Right atrium auricular region (tissue), 2 donors: ENCODE results near the gene ARHGAP31. TPM values are rescaled to one million over a fixed set of nuclear protein-coding genes. Genes with fewer than 3 reads are reported as not detected.
"Not testable (repeated sequence)": the region's sequence is repeated elsewhere in the genome, so short reads cannot be mapped to it uniquely, and the experiment has no call there.

Source experiments
- DNase-seq: peaks from one replicate; pipeline ENCODE4 v3.0.0-alpha.2; 2019; ENCODE audit warnings: low spot score
- H3K27ac ChIP-seq, 2 donors: fragments of 200-600 bp; sonication (generic); 1 replicate in 1 of 2; 2 replicates in 1 of 2; pipeline ENCODE4 v1.5.1; 2016 to 2019
- H3K27me3 ChIP-seq, 2 donors: fragments of 200-600 bp; sonication (generic); one replicate each; pipeline versions ENCODE4 v1.5.1 to v1.6.0; 2017 to 2019
- H3K36me3 ChIP-seq: fragments of 200-600 bp; sonication (generic); one replicate; pipeline ENCODE4 v1.5.1; 2016
- H3K4me1 ChIP-seq, 2 donors: fragments of 200-600 bp; sonication (generic); one replicate each; pipeline versions ENCODE4 v1.5.1 to v1.6.0; 2017 to 2019
- H3K4me3 ChIP-seq, 2 donors: fragments of 200-600 bp; sonication (generic); 1 replicate in 1 of 2; 2 replicates in 1 of 2; pipeline ENCODE4 v1.5.1; 2017 to 2019; ENCODE audit warnings: mild to moderate bottlenecking in 1 of 2, moderate library complexity in 1 of 2
- H3K9me3 ChIP-seq, 2 donors: fragments of 200-600 bp; sonication (generic); one replicate each; pipeline ENCODE4 v1.5.1; 2019
- CTCF ChIP-seq, 2 donors: fragments of 200-600 bp; sonication (generic); IDR thresholded peaks; one replicate each; pipeline ENCODE4 v1.5.1; 2019; ENCODE audit warnings: antibody characterized with exemption in 2 of 2
- total RNA-seq, 2 donors: library from RNA; depleted of rRNA; stranded (reverse); fragments of >200 nt; gene quantifications; one replicate each; pipeline ENCODE4 v1.1.0, GENCODE V29; 2016

The ARHGAP31 gene
- total RNA-seq, 2 donors from 2014 or later: 29.9 to 33.1 TPM

- TF ChIP-seq CTCF (IDR thresholded peaks at IDR 0.05): peak in 1 of 2 donors; percentile 56
- Histone ChIP-seq H3K27me3 (no peaks in the 10 kb centered on the region), H3K36me3 (no peaks in the 10 kb centered on the region), H3K4me3 (no peak overlapping the region), H3K9me3 (no peaks in the 10 kb centered on the region), H3K27ac (peak overlapping the region; percentile 18 to 38), H3K4me1 (peaks cover 0 to 65% of the 10 kb centered on the region in 2 donors)
- no peak for DNase-seq
These were observed 58.8 kb downstream of the ARHGAP31 start for GRCh38 chr3:119352863-119353527.

- H3K4me3 ChIP-seq, DNase-seq, H3K27me3 ChIP-seq, H3K36me3 ChIP-seq, H3K27ac ChIP-seq, H3K9me3 ChIP-seq: not testable (repeated sequence)
- peaks cover 0 to 63% of the 10 kb centered on the region in 2 donors for H3K4me1 ChIP-seq
These were observed 61.4 kb downstream of the ARHGAP31 start for GRCh38 chr3:119355608-119356007.

- DNase-seq: no peak
- no peaks in the 10 kb centered on the region for H3K9me3 ChIP-seq
- no peaks in the 10 kb centered on the region for H3K27me3 ChIP-seq
- H3K4me1 ChIP-seq: peaks cover 0 to 58% of the 10 kb centered on the region in 2 donors
- H3K36me3 ChIP-seq: no peaks in the 10 kb centered on the region
- H3K4me3 ChIP-seq: no peak overlapping the region
- no peak for TF ChIP-seq CTCF (IDR thresholded peaks at IDR 0.05)
- peak overlapping the region in 1 of 2 donors; percentile 30 for H3K27ac ChIP-seq
These were observed 62.5 kb downstream of the ARHGAP31 start for GRCh38 chr3:119356646-119357045.

- no peak for DNase-seq
- H3K27me3 ChIP-seq: no peaks in the 10 kb centered on the region
- H3K4me3 ChIP-seq: no peak overlapping the region
- no peak for TF ChIP-seq CTCF (IDR thresholded peaks at IDR 0.05)
- H3K36me3 ChIP-seq: no peaks in the 10 kb centered on the region
- no peaks in the 10 kb centered on the region for H3K9me3 ChIP-seq
- H3K27ac ChIP-seq: peak overlapping the region; percentile 30 to 39
- H3K4me1 ChIP-seq: peaks cover 0 to 53% of the 10 kb centered on the region in 2 donors
These were observed 63.0 kb downstream of the ARHGAP31 start for GRCh38 chr3:119357190-119357589.

GRCh38 chr3:119359476-119360326, 65.5 kb downstream of the ARHGAP31 start:
- Histone ChIP-seq H3K27me3 (no peaks in the 10 kb centered on the region), H3K4me3 (no peak overlapping the region), H3K36me3 (no peaks in the 10 kb centered on the region), H3K27ac (no peak overlapping the region), H3K4me1 (peaks cover 0 to 34% of the 10 kb centered on the region in 2 donors), H3K9me3 (no peaks in the 10 kb centered on the region)
- TF ChIP-seq CTCF (IDR thresholded peaks at IDR 0.05): no peak
- DNase-seq: no peak

- Histone ChIP-seq H3K9me3 (no peaks in the 10 kb centered on the region), H3K4me1 (peaks cover 0 to 34% of the 10 kb centered on the region in 2 donors), H3K4me3 (no peak overlapping the region), H3K36me3 (no peaks in the 10 kb centered on the region), H3K27me3 (no peaks in the 10 kb centered on the region), H3K27ac (no peak overlapping the region)
- no peak for TF ChIP-seq CTCF (IDR thresholded peaks at IDR 0.05)
- DNase-seq: no peak
These were observed 66.7 kb downstream of the ARHGAP31 start for GRCh38 chr3:119360736-119361462.
